LNCaP clone FGC (cell line): Measurements from ENCODE around the gene GATAD2B.

Source experiments
- DNase-seq: peaks from one replicate; pipeline ENCODE4 v3.0.0-alpha.2; 2011; ENCODE audit warnings: low read depth
- H3K4me3 ChIP-seq: 2 replicates; pipeline ENCODE4 v1.5.1; 2011; ENCODE audit warnings: mild to moderate bottlenecking, low read depth, low read length, control low read depth
- TF ChIP-seq, protein P1 (sequence below): IDR thresholded peaks from 2 replicates; pipeline ENCODE4 v1.5.1; 2012; ENCODE audit warnings: mild to moderate bottlenecking; ENCODE audit not compliant: control insufficient read depth, insufficient read depth; ENCODE audit errors: extremely low read depth

Gene GATAD2B

GRCh38 chr1:153764310-153764709, 158.5 kb downstream of the GATAD2B start:
- DNase-seq: no peak
- no peak overlapping the region for H3K4me3 ChIP-seq
- TF ChIP-seq, protein P1, sequence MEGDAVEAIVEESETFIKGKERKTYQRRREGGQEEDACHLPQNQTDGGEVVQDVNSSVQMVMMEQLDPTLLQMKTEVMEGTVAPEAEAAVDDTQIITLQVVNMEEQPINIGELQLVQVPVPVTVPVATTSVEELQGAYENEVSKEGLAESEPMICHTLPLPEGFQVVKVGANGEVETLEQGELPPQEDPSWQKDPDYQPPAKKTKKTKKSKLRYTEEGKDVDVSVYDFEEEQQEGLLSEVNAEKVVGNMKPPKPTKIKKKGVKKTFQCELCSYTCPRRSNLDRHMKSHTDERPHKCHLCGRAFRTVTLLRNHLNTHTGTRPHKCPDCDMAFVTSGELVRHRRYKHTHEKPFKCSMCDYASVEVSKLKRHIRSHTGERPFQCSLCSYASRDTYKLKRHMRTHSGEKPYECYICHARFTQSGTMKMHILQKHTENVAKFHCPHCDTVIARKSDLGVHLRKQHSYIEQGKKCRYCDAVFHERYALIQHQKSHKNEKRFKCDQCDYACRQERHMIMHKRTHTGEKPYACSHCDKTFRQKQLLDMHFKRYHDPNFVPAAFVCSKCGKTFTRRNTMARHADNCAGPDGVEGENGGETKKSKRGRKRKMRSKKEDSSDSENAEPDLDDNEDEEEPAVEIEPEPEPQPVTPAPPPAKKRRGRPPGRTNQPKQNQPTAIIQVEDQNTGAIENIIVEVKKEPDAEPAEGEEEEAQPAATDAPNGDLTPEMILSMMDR: no peak

DNA sequence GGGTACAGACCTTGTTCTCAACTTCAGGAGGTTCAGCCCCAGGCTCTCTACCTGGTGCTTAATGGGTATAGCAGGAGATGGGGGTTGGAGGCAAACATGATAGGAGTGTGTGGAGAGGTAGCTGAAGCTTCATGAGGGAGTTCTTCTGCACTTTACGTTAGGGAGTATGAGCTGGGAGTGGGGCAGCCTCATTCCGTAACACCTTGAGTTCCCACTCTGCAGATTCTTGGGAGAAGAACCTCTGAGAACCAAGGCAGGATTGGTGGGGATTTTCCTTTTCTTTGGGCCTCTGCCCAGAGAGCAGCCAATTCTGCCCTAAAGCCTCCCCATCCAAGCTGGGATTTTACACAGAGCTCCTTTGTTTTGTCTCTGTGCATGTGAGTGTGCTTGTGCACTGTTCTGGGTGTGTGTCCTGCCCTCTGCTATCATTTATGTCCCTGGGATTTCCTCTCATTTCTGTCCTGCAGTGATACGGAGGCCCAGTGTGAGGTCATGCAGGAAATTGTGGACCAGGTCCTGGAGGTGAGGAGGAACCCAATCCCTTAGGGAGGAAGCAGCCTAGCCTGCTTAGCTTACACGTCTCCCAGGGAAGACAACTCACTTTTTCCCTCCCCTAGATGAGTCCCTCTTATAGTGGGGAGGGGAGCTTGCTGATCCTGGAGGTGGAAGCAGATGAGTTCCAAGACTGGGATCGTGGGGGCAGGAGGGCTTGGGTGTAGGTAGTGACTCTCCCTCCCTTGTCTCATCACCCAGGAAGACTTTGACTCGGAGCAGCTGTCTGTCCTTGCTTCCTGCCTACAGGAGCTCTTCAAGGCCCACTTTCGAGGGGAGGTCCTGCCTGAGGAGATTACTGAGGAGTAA, 159.2 kb downstream of the GATAD2B start:
- TF ChIP-seq, protein P1: no peak
- H3K4me3 ChIP-seq: no peak overlapping the region
- no peak for DNase-seq

GRCh38 chr1:153760440-153760839, 162.3 kb downstream of the GATAD2B start:
- no peak overlapping the region for H3K4me3 ChIP-seq
- TF ChIP-seq, protein P1: no peak
- no peak for DNase-seq
